GM21423 (cell line): Measurements from ENCODE around the gene AFF3.

Experiments
- ATAC-seq: cut with Tn5 transposase; IDR thresholded peaks from one replicate; pipeline ENCODE4 v1.9.1; 2021; ENCODE audit warnings: mild to moderate bottlenecking, moderate library complexity; ENCODE audit not compliant: unreplicated experiment

AFF3 gene

GRCh38 chr2:99808361-99809200, 333.8 kb downstream of the AFF3 start:
- no peak for ATAC-seq

DNA sequence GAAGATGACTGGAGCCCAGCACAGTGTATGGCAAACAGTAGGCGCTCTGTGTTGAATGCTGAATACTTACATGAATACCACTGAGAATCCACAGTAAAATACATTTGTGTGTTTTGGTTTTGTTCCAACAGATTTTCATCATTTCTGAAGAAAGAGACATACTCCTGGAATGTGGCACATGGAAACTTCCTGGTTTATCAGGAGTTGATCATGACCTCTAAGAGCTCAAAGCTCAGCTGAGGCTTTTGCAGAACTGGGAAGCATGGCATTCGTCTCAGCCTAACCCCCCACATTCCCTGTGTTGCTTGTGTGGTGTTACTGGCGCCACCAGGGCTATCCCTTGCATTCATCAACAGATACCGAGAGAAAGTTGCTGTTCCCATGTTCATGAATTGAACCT, 335.6 kb downstream of the AFF3 start:
- no peak for ATAC-seq

- ATAC-seq = no peak
Observed at GRCh38 chr2:99805930-99806476, 336.4 kb downstream of the AFF3 start.

GRCh38 chr2:99803846-99804245, 338.5 kb downstream of the AFF3 start:
- no peak for ATAC-seq

DNA sequence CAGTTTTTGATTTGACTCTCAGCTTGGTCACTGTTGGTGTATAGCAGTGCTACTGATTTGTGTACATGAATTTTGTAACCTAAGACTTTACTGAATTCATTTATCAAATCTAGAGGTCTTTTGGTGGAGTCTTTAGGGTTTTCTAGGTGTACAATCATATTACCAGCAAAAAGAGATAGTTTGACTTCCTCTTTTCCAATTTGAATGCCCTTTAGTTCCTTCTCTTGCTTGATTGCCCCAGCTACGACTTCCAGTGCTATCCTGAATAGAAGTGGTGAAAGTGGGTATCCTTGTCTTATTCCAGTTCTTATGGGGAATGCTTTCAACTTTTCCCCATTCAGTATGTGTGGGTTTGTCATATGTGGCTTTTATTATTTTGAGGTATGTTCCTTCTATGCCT, 339.7 kb downstream of the AFF3 start:
- no peak for ATAC-seq

DNA sequence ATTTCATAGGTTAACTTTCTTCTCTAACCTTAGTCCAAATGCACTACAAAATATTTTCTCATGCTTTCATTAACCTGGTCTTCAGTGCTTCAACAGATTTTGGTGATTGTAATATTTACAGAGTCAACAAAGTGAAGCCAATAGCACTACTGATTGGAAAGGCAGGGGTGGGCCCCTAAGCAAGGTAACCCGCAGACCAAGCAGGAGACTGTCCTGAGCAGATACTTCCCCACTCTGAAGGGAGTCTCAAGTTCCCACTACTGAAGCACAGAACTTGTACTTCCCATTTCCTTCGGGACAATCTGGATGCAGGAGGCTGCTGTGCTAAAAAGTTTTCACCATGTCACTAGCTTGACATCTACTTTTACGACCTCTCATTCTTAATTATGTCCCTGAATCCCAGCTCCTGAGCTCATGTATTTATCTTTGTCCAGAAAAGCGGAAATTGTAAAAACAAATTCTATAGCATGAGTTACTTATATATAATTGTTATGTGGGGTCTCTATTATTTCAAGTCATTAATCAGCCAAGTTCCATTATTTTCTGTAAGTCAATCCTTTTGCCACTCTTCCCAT, 341.0 kb downstream of the AFF3 start:
- ATAC-seq = no peak

GRCh38 chr2:99797475-99797874, 344.9 kb downstream of the AFF3 start:
- no peak for ATAC-seq

- no peak for ATAC-seq
Observed at GRCh38 chr2:99794414-99794813, 348.0 kb downstream of the AFF3 start.

DNA sequence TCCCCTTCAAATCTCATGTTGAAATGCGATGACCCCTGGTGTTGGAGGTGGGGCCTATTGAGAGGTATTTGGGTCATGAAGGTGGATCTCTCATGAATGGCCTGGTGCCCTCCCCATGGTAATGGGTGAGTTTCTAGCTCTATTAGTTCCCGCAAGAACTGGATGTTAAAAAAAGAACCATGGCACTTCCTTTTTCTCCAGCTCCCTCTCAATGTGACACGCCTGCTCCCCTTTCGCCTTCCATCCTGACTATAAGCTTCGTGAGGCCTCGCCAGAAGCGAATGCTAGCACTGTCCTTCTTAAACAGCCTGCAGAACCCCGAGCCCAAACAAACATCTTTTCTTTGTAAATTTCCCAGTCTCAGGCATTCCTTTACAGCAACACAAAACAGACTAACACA, 349.4 kb downstream of the AFF3 start:
- ATAC-seq = no peak

GRCh38 chr2:99789849-99790248, 352.5 kb downstream of the AFF3 start:
- no peak for ATAC-seq

- ATAC-seq = no peak
Observed at GRCh38 chr2:99787769-99788382, 354.5 kb downstream of the AFF3 start.

GRCh38 chr2:99786636-99787390, 355.6 kb downstream of the AFF3 start:
- no peak for ATAC-seq

GRCh38 chr2:99784946-99785345, 357.4 kb downstream of the AFF3 start:
- ATAC-seq = no peak

DNA sequence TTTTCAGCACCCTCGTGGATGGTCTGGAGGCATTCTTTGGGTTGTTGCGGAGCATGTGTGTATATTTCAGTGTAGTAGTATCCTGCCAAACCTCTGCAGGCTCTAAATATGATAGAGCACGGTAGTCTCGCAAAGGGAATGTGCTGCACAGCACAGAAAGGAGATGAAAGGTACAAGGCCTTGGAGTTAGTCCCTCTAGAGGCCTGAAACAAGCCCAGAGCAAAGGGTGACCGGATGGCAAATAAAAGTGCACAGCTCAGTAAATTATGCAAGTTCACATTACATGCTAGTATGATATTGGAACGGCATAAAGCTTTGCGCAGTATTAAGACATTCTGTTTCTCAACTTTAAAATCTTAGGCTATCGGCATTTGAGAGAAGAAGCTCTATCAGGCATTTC, 358.1 kb downstream of the AFF3 start:
- no peak for ATAC-seq

DNA sequence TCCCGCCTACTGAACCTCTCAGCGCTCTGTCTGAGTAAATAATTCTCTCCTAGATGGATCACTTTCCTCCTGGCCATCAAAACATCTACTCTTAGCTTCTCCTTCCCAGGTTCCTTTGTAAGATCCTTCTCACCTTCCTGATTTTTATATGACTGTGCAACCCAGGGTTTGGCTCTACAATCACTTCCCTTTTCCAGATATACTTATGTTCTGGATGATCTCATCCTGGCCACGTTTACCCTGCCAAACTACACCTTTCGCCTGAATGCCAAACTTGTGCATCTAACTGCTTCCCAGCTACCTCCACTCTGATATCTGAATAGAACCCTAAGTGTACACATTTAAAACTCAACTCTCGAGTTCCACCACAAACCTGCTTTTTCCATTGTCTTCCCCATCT, 362.1 kb downstream of the AFF3 start:
- ATAC-seq = no peak

DNA sequence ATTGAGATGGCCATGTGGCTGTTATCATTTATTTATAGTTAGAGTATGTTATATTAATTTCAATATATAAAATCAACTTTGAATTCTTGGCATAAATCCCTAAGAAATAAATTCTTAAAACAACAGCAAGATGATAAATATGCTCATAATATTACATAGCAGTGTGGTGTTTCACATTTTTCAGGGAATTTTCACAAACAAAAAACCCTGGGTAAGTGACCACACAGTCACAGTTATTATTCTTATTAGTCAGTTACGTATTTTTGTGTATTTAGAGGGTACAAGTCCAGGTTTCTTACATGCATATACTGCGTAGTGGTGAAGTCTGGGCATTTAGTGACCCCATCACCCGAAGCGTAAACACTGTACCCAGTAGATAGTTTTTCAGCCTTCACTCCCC, 363.1 kb downstream of the AFF3 start:
- ATAC-seq = no peak

- ATAC-seq = no peak
Observed at GRCh38 chr2:99777656-99778290, 364.6 kb downstream of the AFF3 start.

DNA sequence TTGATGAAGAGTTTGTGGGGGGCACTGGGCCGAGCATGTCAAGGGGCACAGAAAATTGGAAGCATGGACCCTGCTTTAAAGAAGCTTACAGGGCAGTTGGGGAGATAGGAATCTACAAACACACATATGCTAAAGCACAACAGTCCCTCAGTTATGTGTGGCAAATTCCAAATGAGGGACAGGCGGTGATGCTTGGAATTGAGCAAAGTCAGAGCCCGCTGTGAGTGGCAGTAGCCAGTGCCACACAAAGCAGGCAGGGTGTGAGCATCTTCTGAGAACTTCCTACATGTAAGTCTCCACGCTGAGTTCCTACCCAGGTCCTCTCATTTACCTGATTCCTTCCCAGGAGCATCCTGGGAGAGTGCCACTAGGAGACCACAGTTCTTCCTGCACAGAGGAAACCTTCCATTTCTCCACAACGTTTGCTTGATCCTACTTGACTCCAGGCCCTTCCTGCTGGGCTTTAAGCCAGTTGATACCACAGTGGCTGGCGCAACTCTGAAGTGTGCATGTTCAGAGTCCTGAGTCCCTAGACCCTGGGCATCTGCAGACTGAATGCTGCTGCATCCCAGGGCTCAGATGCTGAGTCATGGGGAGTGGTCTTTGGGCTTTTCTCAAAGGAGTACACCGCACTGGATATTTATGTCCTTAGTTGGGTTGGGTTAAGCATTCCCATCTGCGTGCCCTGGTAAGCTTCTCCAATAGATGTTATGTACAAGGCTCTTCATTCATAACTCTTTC, 365.3 kb downstream of the AFF3 start:
- no peak for ATAC-seq

DNA sequence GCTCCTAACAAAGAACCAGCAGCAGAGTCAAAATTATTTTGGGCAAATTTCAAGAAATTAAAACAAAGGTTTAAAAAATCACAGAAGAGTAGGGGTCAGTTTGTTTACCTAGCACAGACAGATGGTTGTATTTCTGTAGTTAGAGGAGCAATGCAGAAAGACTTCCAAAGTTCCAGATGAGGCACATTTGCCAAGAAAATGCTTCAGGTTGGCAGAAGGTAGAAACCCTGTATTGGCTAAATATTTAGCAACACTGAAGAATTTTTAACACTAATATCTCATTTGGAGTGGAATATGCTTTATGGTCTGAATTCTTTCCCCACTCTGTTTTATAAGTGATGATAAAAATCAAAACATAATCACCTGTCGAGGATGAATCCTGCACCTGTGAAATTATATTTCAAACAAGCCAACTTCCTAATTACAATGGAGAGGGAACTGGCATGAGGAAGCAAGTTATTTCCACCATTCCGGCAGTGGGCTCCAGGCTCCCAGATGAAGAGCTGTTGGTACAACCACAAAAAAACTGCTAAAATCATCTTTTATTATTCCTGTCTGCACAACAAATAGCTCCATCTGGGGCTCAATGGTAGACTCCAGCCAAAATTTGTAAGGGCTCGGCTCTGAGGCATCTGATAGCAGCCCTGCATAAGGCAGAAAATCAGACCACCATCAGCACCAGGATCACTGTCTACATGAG, 366.0 kb downstream of the AFF3 start:
- ATAC-seq = no peak
